Ishikawa (cell line): ENCODE results near the gene DENND5B.
"Not testable (repeated sequence)": the region's sequence is repeated elsewhere in the genome, so short reads cannot be mapped to it uniquely, and the experiment has no call there.

Source experiments
- CREB1 ChIP-seq: IDR thresholded peaks from 2 replicates; pipeline ENCODE4 v1.6.1; 2012; ENCODE audit warnings: low read depth
- FOXM1 ChIP-seq: IDR thresholded peaks from 2 replicates; pipeline ENCODE4 v1.6.1; 2012; ENCODE audit warnings: low read depth, borderline replicate concordance
- RAD21 ChIP-seq: IDR thresholded peaks from 2 replicates; pipeline ENCODE4 v1.6.1; 2012; ENCODE audit warnings: low read depth
- YY1 ChIP-seq: IDR thresholded peaks from 2 replicates; pipeline ENCODE4 v1.6.1; 2012; ENCODE audit warnings: low read depth

DNA sequence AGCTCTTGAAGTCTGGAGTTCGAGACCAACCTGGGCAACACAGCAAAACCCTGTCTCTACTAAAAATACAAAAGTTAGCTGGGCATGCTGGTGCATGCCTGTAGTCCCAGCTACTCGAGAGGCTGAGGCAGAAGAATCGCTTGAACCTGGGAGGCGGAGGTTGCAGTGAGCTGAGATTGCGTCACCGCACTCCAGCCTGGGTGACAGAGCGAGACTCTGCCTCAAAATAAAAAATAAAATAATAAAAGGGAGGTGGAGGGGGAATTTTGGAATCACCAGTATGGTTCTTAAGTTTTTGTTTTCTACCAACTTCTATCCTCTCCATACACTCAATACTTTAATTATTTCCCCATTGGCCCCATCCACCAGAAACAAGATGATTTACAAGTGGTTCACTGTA is 16.6 kb downstream of the DENND5B start:
- not testable (repeated sequence) for TF ChIP-seq YY1, CREB1, RAD21, FOXM1
